ENCODE measurements around the gene ACTL6A.

ACTL6A gene

DNA sequence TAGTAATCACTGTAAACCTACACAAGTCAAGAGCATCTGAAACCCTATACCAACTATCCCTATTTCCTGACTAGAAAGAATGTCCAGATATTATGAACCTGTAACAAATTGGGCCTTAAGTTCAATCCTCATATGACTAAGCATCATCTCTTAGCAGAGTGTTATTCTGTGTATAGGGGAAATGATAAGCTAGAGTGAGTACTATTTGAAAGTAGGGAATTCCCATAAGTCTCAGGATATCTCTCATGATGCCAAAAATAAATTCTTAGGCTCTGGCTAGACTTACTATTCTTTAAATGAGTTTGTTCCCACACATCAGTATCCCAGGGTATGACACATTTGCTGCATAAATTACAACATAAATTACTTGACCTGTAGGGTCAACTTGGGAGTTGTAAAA is 26.4 kb downstream of the ACTL6A start:
- peaks cover 88% of the 10 kb centered on the region for H3K36me3 ChIP-seq (ENCODE audit: control insufficient read depth, insufficient read depth, low read length)
- no peaks in the 10 kb centered on the region for H3K9me3 ChIP-seq (ENCODE audit: control insufficient read depth, low read length)
- no peak for DNase-seq
- no peaks in the 10 kb centered on the region for H3K27me3 ChIP-seq (replicated peaks; ENCODE audit: control insufficient read depth, insufficient read depth, low read length, poor library complexity, severe bottlenecking)
- no peak overlapping the region for H3K27ac ChIP-seq (ENCODE audit: insufficient read depth, low read length, poor library complexity, severe bottlenecking)
- no peak overlapping the region for H3K4me3 ChIP-seq (ENCODE audit: insufficient read depth, low read depth, low read length, poor library complexity, severe bottlenecking)
- no peaks in the 10 kb centered on the region for H3K4me1 ChIP-seq (ENCODE audit: control insufficient read depth, insufficient read depth, low read length, poor library complexity, severe bottlenecking)

DNA sequence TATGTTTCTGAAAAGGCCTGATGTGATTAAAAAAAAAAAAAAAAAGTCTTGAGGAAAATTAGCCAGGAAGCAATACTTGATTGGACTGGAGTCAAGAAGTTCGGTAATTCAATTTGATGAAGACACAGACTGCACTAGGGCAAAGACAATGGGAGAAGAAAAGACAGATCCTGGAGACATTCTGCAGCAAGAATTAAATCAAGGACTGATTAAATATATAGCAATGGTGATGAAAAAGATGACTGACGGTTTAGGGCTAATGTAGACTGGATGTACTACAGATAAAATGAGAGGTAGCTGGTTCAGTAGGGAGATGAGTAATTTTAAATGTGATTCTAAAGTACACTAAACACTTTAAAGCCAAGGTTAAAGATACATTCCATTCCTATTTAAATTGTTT is 27.9 kb downstream of the ACTL6A start:
- Histone ChIP-seq H3K9me3 (ENCODE audit: control insufficient read depth, low read length) (no peaks in the 10 kb centered on the region), H3K4me3 (ENCODE audit: insufficient read depth, low read depth, low read length, poor library complexity, severe bottlenecking) (no peak overlapping the region), H3K27ac (ENCODE audit: insufficient read depth, low read length, poor library complexity, severe bottlenecking) (no peak overlapping the region), H3K36me3 (ENCODE audit: control insufficient read depth, insufficient read depth, low read length) (peaks cover 87% of the 10 kb centered on the region), H3K27me3 (replicated peaks; ENCODE audit: control insufficient read depth, insufficient read depth, low read length, poor library complexity, severe bottlenecking) (no peaks in the 10 kb centered on the region), H3K4me1 (ENCODE audit: control insufficient read depth, insufficient read depth, low read length, poor library complexity, severe bottlenecking) (no peaks in the 10 kb centered on the region)
- DNase-seq = no peak

DNA sequence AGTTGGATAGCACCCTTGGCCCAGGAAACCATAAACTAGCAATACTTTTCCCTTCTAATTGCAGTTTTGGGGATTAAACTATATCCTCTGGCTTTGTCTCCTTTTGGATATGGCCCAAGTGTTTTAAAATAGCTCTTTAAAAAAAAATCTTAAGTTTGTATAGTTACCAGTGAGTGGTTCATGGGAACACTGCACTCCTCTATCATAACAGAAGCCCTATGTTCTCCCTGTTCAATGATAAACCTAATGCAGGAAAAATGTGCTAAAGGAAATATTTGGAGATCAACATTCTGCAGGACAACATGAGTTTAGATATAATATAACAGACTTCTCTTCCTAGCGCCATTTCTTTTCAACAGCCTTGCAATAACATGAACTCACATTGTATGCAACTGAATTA is 28.6 kb downstream of the ACTL6A start:
- H3K36me3 ChIP-seq (ENCODE audit: control insufficient read depth, insufficient read depth, low read length) = peaks cover 87% of the 10 kb centered on the region
- H3K27me3 ChIP-seq (replicated peaks; ENCODE audit: control insufficient read depth, insufficient read depth, low read length, poor library complexity, severe bottlenecking) = no peaks in the 10 kb centered on the region
- H3K27ac ChIP-seq (ENCODE audit: insufficient read depth, low read length, poor library complexity, severe bottlenecking) = no peak overlapping the region
- no peak for DNase-seq
- no peaks in the 10 kb centered on the region for H3K9me3 ChIP-seq (ENCODE audit: control insufficient read depth, low read length)
- no peak overlapping the region for H3K4me3 ChIP-seq (ENCODE audit: insufficient read depth, low read depth, low read length, poor library complexity, severe bottlenecking)
- H3K4me1 ChIP-seq (ENCODE audit: control insufficient read depth, insufficient read depth, low read length, poor library complexity, severe bottlenecking) = no peaks in the 10 kb centered on the region

DNA sequence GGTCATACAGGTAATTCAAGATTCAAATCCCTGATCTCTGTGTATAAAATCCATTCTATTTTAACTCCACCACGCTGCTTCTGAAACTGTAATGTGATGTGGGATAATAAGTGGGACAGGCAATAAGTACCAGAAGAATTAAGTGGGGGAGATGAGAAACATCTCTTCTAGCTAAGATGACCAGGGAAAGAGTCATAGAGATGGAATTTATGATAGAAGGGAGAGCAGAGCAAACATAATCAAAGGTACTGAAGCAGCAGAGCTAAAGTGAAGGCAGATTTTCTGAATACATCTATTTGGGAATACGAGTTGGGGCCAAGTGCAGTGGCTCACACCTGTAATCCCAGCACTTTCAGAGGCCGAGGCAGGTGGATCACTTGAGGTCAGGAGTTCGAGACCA is 36.8 kb downstream of the ACTL6A start:
- no peak overlapping the region for H3K27ac ChIP-seq (ENCODE audit: insufficient read depth, low read length, poor library complexity, severe bottlenecking)
- DNase-seq = no peak
- no peak overlapping the region for H3K4me3 ChIP-seq (ENCODE audit: insufficient read depth, low read depth, low read length, poor library complexity, severe bottlenecking)
- no peaks in the 10 kb centered on the region for H3K9me3 ChIP-seq (ENCODE audit: control insufficient read depth, low read length)
- no peaks in the 10 kb centered on the region for H3K27me3 ChIP-seq (replicated peaks; ENCODE audit: control insufficient read depth, insufficient read depth, low read length, poor library complexity, severe bottlenecking)
- H3K4me1 ChIP-seq (ENCODE audit: control insufficient read depth, insufficient read depth, low read length, poor library complexity, severe bottlenecking) = no peaks in the 10 kb centered on the region
- peaks cover 62% of the 10 kb centered on the region for H3K36me3 ChIP-seq (ENCODE audit: control insufficient read depth, insufficient read depth, low read length)

DNA sequence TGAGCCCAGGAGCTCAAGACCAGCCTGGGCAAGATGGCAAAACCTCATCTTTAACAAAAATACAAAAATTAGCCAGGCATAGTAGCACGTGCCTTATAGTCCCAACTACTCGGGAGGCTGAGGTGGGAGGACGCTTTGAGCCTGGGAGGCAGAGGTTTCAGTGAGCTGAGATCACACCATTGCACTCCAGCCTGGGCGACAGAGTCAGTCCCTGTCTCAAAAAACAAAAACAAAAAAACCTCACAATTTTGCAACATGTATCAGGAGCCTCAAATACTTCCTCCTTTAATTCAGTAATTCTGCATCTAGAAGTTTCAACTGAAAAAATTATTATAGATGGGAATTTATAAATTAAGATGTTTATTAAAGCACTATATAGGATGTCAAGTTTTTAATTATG is 40.6 kb downstream of the ACTL6A start:
- Histone ChIP-seq H3K27ac (ENCODE audit: insufficient read depth, low read length, poor library complexity, severe bottlenecking) (no peak overlapping the region), H3K9me3 (ENCODE audit: control insufficient read depth, low read length) (no peaks in the 10 kb centered on the region), H3K36me3 (ENCODE audit: control insufficient read depth, insufficient read depth, low read length) (peaks cover 29% of the 10 kb centered on the region), H3K27me3 (replicated peaks; ENCODE audit: control insufficient read depth, insufficient read depth, low read length, poor library complexity, severe bottlenecking) (no peaks in the 10 kb centered on the region), H3K4me3 (ENCODE audit: insufficient read depth, low read depth, low read length, poor library complexity, severe bottlenecking) (peak overlapping the region; percentile 86), H3K4me1 (ENCODE audit: control insufficient read depth, insufficient read depth, low read length, poor library complexity, severe bottlenecking) (peaks cover 6% of the 10 kb centered on the region)
- DNase-seq = no peak

DNA sequence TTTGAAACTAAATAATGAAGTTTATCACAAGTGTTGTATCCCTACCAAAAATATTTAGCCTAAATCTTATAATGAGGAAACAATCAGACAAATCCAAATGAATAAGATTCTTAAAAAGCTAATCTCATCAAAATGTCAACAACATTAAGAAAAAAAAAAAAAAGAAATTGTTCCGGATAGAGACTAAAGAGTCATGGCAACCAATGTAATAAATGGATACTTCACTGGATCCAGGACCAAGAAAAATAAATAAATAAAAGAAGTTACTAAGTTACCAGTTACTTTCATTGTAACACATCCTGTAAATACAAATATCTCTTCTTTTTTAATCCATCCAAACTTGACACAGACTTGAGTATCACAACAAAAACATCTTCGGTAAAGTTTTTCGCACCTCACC is 41.1 kb downstream of the ACTL6A start:
- Histone ChIP-seq H3K27me3 (replicated peaks; ENCODE audit: control insufficient read depth, insufficient read depth, low read length, poor library complexity, severe bottlenecking) (no peaks in the 10 kb centered on the region), H3K9me3 (ENCODE audit: control insufficient read depth, low read length) (no peaks in the 10 kb centered on the region), H3K27ac (ENCODE audit: insufficient read depth, low read length, poor library complexity, severe bottlenecking) (peak overlapping the region; percentile 89), H3K36me3 (ENCODE audit: control insufficient read depth, insufficient read depth, low read length) (peaks cover 24% of the 10 kb centered on the region), H3K4me3 (ENCODE audit: insufficient read depth, low read depth, low read length, poor library complexity, severe bottlenecking) (peak overlapping the region; percentile 86), H3K4me1 (ENCODE audit: control insufficient read depth, insufficient read depth, low read length, poor library complexity, severe bottlenecking) (peaks cover 11% of the 10 kb centered on the region)
- no peak for DNase-seq

DNA sequence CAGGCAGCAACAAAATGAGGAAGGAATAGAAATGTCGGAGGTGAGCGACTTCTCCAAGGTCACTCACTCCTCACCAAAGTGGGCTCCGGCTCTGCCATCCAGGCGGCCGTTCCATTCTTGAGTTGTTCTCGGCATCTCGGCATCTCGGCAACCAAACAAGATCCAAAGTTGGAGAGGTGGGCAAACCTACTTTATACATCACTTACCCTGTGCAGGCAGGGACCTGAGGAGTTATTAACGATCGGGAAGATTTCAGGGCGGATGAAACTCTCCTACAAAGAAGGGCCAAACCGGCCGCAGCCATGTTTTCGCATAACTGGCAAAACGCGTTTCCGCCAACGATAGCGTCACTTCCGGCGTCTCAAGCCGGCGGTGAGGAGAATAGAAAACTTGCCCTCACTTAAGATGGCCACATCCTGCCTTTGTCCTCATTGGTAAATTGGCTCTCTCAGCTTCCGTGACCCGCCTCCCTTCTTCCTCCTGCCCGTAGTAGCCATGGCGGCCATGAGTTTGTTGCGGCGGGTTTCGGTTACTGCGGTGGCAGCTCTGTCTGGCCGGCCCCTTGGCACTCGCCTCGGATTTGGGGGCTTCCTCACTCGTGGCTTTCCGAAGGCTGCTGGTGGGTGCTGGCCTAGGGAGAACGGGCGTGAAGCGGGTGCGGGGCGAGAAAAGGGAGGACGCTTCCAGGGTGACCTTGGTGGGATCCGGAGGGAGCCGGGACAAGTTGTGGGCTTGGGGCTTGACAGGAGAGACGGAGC is 41.8 kb downstream of the ACTL6A start, which contains the start of the genes MRPL47 and NDUFB5:
Gene MRPL47 (minus strand): TSS at position 318 of the 758 bp plus-strand sequence. CDS start 14 bp downstream, at position 304.
Gene NDUFB5 (plus strand): TSS at position 474 of the 758 bp plus-strand sequence. CDS start 22 bp downstream, at position 496.
- Histone ChIP-seq H3K4me1 (ENCODE audit: control insufficient read depth, insufficient read depth, low read length, poor library complexity, severe bottlenecking) (peaks cover 17% of the 10 kb centered on the region), H3K27ac (ENCODE audit: insufficient read depth, low read length, poor library complexity, severe bottlenecking) (peak within 1 kb of the TSS; percentile 89), H3K4me3 (ENCODE audit: insufficient read depth, low read depth, low read length, poor library complexity, severe bottlenecking) (peak within 1 kb of the TSS; percentile 86), H3K36me3 (ENCODE audit: control insufficient read depth, insufficient read depth, low read length) (peaks cover 19% of the 10 kb centered on the region), H3K27me3 (replicated peaks; ENCODE audit: control insufficient read depth, insufficient read depth, low read length, poor library complexity, severe bottlenecking) (no peaks in the 10 kb centered on the region), H3K9me3 (ENCODE audit: control insufficient read depth, low read length) (no peaks in the 10 kb centered on the region)
- peak; percentile 84 to 90 (median 86) for DNase-seq

DNA sequence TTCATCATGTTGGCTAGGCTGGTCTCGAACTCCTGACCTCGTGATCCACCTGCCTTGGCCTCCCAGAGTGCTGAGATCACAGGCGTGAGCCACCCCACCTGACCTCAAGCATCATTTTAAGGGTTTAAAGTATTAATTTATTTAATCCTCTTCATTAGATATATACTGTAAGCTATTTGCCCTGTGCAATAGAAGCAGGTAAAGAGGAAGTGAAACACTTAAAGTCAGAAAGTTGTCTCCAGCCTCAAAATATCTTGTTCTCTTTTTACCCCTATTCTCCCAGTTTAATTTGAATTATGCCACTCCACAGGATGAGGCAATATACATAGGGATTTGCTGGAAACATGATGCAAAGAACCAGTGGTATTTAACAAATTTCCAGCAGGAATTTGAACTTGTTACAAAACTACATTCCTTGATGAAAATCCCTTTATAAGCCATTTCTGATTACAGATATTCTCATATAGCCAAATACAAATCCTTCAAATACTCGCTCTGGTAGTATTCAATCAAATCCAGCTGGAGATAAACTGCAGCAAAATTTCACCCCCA is 43.9 kb downstream of the ACTL6A start:
- H3K9me3 ChIP-seq (ENCODE audit: control insufficient read depth, low read length) = no peaks in the 10 kb centered on the region
- DNase-seq = no peak
- no peak overlapping the region for H3K27ac ChIP-seq (ENCODE audit: insufficient read depth, low read length, poor library complexity, severe bottlenecking)
- no peak overlapping the region for H3K4me3 ChIP-seq (ENCODE audit: insufficient read depth, low read depth, low read length, poor library complexity, severe bottlenecking)
- peaks cover 1% of the 10 kb centered on the region for H3K36me3 ChIP-seq (ENCODE audit: control insufficient read depth, insufficient read depth, low read length)
- peaks cover 17% of the 10 kb centered on the region for H3K4me1 ChIP-seq (ENCODE audit: control insufficient read depth, insufficient read depth, low read length, poor library complexity, severe bottlenecking)
- no peaks in the 10 kb centered on the region for H3K27me3 ChIP-seq (replicated peaks; ENCODE audit: control insufficient read depth, insufficient read depth, low read length, poor library complexity, severe bottlenecking)

DNA sequence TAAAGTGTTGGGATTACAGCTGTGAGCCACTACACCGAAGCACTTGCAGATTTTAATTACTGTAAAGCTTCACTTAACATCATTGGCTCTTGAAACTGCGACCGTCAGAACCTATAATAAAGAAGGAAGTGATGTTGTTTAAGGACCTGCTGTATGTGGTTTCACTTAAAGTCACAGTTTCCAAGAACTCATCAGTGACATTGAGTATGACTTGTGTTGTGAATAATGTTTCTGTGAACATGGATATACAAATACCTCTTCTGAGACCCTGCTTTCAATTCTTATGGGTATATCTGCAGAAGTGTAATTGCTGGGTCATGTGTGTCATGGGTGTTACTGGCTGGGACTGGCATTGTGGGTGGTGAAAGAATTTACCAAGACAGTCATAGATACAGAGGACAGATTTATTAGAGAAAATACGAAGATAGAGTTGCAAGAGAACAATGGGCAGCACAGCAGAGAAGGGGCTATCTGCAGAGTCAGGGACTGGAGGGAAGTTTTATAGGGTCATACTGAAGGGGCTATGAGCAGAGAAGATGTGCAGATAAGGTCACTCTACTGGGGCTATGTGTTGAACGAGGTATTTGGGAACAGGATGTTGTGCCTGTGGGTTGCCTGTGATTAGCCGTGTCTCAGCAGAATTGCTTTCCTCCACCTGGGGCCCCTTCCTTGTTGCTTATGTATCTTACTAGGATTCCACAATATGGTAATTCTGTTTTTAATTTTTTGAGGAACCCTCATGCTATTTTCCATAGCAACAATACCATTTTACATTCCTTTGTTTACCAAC is 46.4 kb downstream of the ACTL6A start:
- no peak overlapping the region for H3K4me3 ChIP-seq (ENCODE audit: insufficient read depth, low read depth, low read length, poor library complexity, severe bottlenecking)
- no peaks in the 10 kb centered on the region for H3K9me3 ChIP-seq (ENCODE audit: control insufficient read depth, low read length)
- peak overlapping the region; percentile 25 for H3K27ac ChIP-seq (ENCODE audit: insufficient read depth, low read length, poor library complexity, severe bottlenecking)
- no peaks in the 10 kb centered on the region for H3K36me3 ChIP-seq (ENCODE audit: control insufficient read depth, insufficient read depth, low read length)
- peaks cover 17% of the 10 kb centered on the region for H3K4me1 ChIP-seq (ENCODE audit: control insufficient read depth, insufficient read depth, low read length, poor library complexity, severe bottlenecking)
- DNase-seq = no peak
- no peaks in the 10 kb centered on the region for H3K27me3 ChIP-seq (replicated peaks; ENCODE audit: control insufficient read depth, insufficient read depth, low read length, poor library complexity, severe bottlenecking)

DNA sequence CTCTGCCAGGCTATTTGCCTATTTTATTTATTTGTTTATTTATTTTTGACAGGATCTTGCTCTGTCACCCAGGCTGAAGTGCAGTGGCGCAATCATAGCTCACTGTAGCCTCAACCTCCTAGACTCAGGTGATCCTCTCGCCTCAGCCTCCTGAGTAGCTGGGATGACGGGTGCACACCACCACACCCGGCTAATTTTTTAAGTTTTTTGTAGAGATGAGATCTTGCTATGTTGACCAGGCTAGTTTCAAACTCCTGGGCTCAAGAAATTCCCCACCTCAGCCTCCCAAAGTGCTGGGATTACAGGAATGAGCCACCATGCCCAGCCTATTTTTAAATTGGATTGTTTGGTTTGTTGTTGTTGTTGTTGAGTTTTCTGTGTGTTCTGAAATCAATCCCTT is 47.3 kb downstream of the ACTL6A start:
- no peak for DNase-seq
- H3K27ac ChIP-seq (ENCODE audit: insufficient read depth, low read length, poor library complexity, severe bottlenecking) = no peak overlapping the region
- H3K4me3 ChIP-seq (ENCODE audit: insufficient read depth, low read depth, low read length, poor library complexity, severe bottlenecking) = no peak overlapping the region
- no peaks in the 10 kb centered on the region for H3K9me3 ChIP-seq (ENCODE audit: control insufficient read depth, low read length)
- H3K4me1 ChIP-seq (ENCODE audit: control insufficient read depth, insufficient read depth, low read length, poor library complexity, severe bottlenecking) = peaks cover 15% of the 10 kb centered on the region
- H3K36me3 ChIP-seq (ENCODE audit: control insufficient read depth, insufficient read depth, low read length) = no peaks in the 10 kb centered on the region
- no peaks in the 10 kb centered on the region for H3K27me3 ChIP-seq (replicated peaks; ENCODE audit: control insufficient read depth, insufficient read depth, low read length, poor library complexity, severe bottlenecking)

Data from effector memory CD4-positive, alpha-beta T cell (primary cell).